ENCODE measurements around the gene PHC2.

The PHC2 gene

DNA sequence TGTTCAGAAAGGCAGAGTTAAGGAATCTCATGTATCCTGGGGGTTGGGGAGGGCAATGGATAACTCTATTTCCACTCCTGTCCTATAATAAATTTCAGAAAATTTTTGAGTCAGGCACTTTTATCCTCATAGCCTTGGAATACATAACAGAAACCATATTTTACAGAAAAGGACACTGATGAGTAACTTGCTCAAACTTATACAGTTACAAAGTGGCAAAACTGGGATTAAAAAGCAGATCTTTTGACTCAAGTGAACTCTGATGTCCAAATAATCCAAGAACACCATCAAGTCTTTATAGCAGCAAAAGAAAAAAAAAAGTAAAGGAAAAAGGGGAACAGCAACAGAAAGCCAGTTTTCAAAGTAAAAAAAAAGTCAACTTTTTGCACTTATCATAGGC lies 36.9 kb downstream of the PHC2 start:
- H3K4me3 ChIP-seq (ENCODE audit: low read length) = no peak overlapping the region
- DNase-seq (ENCODE audit: low read depth, low spot score) = no peak

GRCh38 chr1:33393524-33393923 lies 37.4 kb downstream of the PHC2 start:
- no peak for DNase-seq (ENCODE audit: low read depth, low spot score)

DNA sequence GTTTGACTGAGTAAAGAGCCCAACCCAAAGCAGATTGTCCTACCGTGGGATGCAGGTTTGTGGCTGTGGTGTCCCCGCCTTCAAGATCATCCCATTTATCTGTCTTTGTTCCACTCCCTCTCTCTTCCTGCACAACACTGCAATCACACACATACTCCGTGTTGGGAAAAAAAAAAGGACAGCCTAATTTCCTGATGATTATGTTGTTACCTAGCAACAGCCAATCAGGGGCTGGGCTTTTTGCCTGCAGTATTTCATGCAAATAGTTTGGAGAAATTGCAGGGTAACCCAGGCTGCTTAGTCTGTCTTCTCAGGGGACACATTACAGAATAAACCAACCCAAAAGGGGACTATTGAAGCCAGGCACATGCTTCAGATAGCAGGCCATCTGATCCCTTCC lies 38.3 kb downstream of the PHC2 start:
- no peak overlapping the region for H3K4me3 ChIP-seq (ENCODE audit: low read length)
- no peak for DNase-seq (ENCODE audit: low read depth, low spot score)

More at GRCh38 chr1:33393524-33393923, 37.4 kb downstream of the PHC2 start:
- H3K4me3 ChIP-seq (ENCODE audit: low read length) = no peak overlapping the region

- H3K4me3 ChIP-seq (ENCODE audit: low read length) = no peak overlapping the region
- DNase-seq (ENCODE audit: low read depth, low spot score) = no peak
Measured at GRCh38 chr1:33392206-33392605, 38.7 kb downstream of the PHC2 start.

- no peak overlapping the region for H3K4me3 ChIP-seq (ENCODE audit: low read length)
- DNase-seq (ENCODE audit: low read depth, low spot score) = no peak
Measured at GRCh38 chr1:33391343-33392078, 39.4 kb downstream of the PHC2 start.

DNA sequence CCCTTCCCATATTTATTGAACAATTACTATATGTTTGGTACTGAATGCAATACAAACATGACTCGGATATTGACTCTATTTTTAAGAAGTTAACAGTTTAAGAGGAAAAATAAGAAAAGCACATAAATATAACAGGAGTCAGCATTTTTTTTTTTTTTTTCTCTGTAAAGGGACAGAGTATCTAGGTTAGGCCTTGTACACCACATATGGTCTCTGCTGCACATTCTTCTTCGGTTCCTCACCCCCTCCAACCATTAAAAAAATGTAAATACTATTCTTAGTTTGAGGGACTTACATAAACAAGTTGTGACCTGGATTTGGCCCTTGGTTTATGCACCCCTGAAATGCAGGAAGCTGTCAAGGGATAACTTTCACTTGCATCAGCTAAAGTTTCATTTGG lies 40.4 kb downstream of the PHC2 start:
- DNase-seq (ENCODE audit: low read depth, low spot score) = no peak
- no peak overlapping the region for H3K4me3 ChIP-seq (ENCODE audit: low read length)

GRCh38 chr1:33388805-33389771 lies 41.8 kb downstream of the PHC2 start:
- H3K4me3 ChIP-seq (ENCODE audit: low read length) = no peak overlapping the region
- DNase-seq (ENCODE audit: low read depth, low spot score) = no peak

GRCh38 chr1:33387625-33388024 lies 43.3 kb downstream of the PHC2 start:
- DNase-seq (ENCODE audit: low read depth, low spot score) = no peak
- no peak overlapping the region for H3K4me3 ChIP-seq (ENCODE audit: low read length)

GRCh38 chr1:33385251-33385650 lies 45.6 kb downstream of the PHC2 start:
- no peak overlapping the region for H3K4me3 ChIP-seq (ENCODE audit: low read length)
- no peak for DNase-seq (ENCODE audit: low read depth, low spot score)

DNA sequence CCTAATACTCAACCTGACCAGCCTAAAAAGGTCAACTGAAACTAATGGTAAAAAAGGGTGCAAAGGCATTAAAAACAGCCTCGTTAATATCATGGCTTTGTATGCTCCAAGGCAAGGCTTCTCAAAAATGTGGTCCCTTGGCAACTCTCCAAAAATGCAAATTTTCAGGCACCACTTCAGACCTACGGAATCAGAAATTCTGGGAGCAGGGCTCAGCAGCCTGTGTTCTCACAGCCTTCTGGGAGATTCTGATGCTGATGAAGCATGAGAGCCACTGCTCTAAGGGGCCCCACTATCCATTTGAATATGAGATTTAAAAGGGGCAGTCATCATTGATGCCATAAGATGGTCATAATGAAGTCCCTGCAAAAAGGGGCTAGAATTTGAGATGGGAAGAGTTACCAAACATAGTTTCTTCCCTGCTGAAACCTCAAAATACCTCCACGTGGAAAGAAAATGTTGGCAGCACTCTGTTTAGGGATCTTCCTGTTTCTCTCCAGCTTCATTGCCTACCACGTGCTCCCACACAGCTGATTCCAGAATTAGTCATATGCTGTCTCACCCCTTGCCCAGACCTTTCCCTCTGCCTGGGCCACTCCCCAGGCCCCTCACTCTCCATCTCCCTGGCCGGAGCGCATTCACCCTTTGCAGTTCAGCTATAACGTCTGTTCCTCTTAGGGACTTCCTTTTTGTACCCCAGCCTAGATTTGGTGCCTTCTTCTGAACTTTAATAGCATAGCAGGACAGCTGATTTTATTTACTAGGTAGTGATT lies 46.7 kb downstream of the PHC2 start:
- no peak for DNase-seq (ENCODE audit: low read depth, low spot score)
- no peak overlapping the region for H3K4me3 ChIP-seq (ENCODE audit: low read length)

DNA sequence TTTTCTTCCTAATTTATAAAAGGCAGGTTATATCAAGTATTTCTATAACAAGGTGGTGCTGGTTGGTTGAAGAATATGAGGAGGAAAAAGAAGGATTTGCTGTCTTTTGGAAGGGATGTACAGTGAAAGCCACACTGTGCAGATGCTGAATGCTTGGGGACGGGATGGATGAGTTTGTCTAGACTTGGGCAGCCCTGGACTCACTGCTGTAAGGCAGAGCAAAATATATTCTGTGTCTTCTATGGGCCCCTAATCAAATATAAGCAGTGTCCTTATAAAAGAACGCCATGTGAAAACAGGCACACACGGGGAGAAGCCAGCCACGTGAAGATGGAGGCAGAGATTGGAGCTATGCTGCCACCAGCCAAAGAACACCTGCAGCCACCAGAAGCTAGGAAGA lies 47.4 kb downstream of the PHC2 start:
- no peak overlapping the region for H3K4me3 ChIP-seq (ENCODE audit: low read length)
- DNase-seq (ENCODE audit: low read depth, low spot score) = no peak

GRCh38 chr1:33382661-33383415 lies 48.1 kb downstream of the PHC2 start:
- H3K4me3 ChIP-seq (ENCODE audit: low read length) = no peak overlapping the region
- DNase-seq (ENCODE audit: low read depth, low spot score) = no peak

GRCh38 chr1:33381977-33382376 lies 48.9 kb downstream of the PHC2 start:
- no peak overlapping the region for H3K4me3 ChIP-seq (ENCODE audit: low read length)
- no peak for DNase-seq (ENCODE audit: low read depth, low spot score)

GRCh38 chr1:33380811-33381210 lies 50.1 kb downstream of the PHC2 start:
- H3K4me3 ChIP-seq (ENCODE audit: low read length) = no peak overlapping the region
- no peak for DNase-seq (ENCODE audit: low read depth, low spot score)

- DNase-seq (ENCODE audit: low read depth, low spot score) = no peak
- no peak overlapping the region for H3K4me3 ChIP-seq (ENCODE audit: low read length)
Measured at GRCh38 chr1:33379631-33380354, 51.1 kb downstream of the PHC2 start.

- no peak for DNase-seq (ENCODE audit: low read depth, low spot score)
- H3K4me3 ChIP-seq (ENCODE audit: low read length) = no peak overlapping the region
Measured at GRCh38 chr1:33378976-33379375, 51.9 kb downstream of the PHC2 start.

DNA sequence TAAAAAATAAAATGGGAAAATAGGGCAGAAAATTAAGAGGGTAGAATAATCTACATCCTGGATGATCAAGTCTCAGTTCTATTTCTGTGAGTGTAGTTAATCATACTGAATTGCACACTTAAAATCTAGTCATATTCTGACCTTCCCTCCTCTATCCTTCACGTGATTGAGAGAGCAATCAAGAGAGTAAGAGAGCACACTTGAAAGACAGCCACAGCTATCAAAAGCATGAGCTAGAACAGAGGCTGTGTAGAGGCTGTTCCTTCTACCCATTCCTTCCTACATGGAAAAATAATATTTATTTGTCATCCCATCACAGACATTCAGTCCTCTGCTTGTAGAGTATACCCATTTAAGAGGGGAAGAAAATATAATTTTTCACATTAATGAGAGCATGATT lies 52.4 kb downstream of the PHC2 start:
- no peak overlapping the region for H3K4me3 ChIP-seq (ENCODE audit: low read length)
- no peak for DNase-seq (ENCODE audit: low read depth, low spot score)

- H3K4me3 ChIP-seq (ENCODE audit: low read length) = no peak overlapping the region
- no peak for DNase-seq (ENCODE audit: low read depth, low spot score)
Measured at GRCh38 chr1:33377756-33378155, 53.1 kb downstream of the PHC2 start.

Measured in Jurkat, Clone E6-1 (cell line).